Measurements from ENCODE around the gene MTHFSD. TPM values are rescaled to one million over a fixed set of nuclear protein-coding genes. Genes with fewer than 3 reads are reported as not detected.

MTHFSD gene
- total RNA-seq, 1 experiment from 2014 or later: 4.7 TPM

DNA sequence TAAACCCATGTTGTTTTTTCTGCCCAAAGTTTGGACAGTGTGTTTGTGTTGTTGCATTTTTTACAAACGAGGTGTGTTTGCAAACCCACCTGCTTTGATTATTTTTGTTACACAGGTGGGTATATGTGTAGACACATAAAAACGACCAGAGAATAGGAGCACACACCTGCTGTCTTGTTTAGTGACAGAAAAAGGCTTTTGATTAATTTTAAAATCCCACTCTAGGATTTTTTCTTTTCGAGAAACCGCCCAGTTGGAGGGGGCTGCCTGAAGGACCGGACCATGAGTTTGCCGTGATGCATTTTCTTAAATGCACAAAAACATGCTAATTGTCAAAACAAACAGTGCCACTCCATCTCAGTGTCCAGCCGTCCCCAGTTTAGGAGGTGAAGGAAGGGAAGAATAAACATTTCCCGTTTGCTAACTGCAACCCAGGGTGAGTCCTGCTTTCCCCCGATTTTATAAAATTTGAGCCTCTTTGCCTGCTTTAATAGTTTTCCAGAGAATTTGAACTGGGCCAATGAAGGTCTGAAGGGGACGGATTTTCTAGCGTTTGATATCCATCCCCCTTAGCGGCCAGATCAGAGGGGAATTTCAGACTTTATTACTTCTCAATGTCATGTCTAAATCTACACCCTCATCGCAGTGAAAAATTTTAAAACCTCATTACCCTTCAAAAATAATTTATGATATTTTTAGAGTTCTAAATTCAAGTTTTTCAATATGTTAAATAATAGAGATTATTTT is 14.8 kb upstream of the MTHFSD start:
- Histone ChIP-seq H2AK5ac (ENCODE audit: insufficient read length, low read length) (no peak overlapping the region), H3K9me3 (ENCODE audit: control insufficient read depth, low read depth, low read length) (no peaks in the 10 kb centered on the region), H3K23me2 (ENCODE audit: insufficient read length, low read depth, low read length, poor library complexity, severe bottlenecking) (peaks cover 9% of the 10 kb centered on the region), H3T11ph (ENCODE audit: low read length) (no peak overlapping the region), H3K18ac (ENCODE audit: insufficient read length, low read depth, low read length) (no peak overlapping the region), H3K4me2 (ENCODE audit: insufficient read depth, insufficient read length, low read length) (no peak overlapping the region), H4K5ac (ENCODE audit: insufficient read length, low read depth, low read length) (no peak overlapping the region), H3K79me2 (ENCODE audit: insufficient read depth, low read length) (no peaks in the 10 kb centered on the region), H3K14ac (ENCODE audit: insufficient read depth, low read length) (no peak overlapping the region), H2BK12ac (ENCODE audit: insufficient read length, low read depth, low read length) (no peak overlapping the region), H4K91ac (ENCODE audit: insufficient read length, low read depth, low read length) (no peak overlapping the region), H3K27me3 (ENCODE audit: insufficient read depth, low read length) (peaks cover 89% of the 10 kb centered on the region), H2BK20ac (ENCODE audit: low read depth, low read length, poor library complexity, severe bottlenecking) (no peak overlapping the region), H3K9ac (ENCODE audit: extremely low read depth, insufficient read length, low read length) (no peak overlapping the region), H3K79me1 (ENCODE audit: insufficient read depth, low read depth, low read length, poor library complexity, severe bottlenecking) (no peaks in the 10 kb centered on the region), H2BK120ac (ENCODE audit: low read depth, low read length, poor library complexity, severe bottlenecking) (no peak overlapping the region), H2BK5ac (ENCODE audit: insufficient read length, low read length) (no peak overlapping the region), H2AFZ (ENCODE audit: low read length) (no peak overlapping the region), H3K23ac (ENCODE audit: insufficient read length, low read depth, low read length) (no peak overlapping the region), H3K27ac (ENCODE audit: insufficient read length, low read depth, low read length) (no peak overlapping the region), H3K4me1 (ENCODE audit: insufficient read depth, low read length) (peaks cover 11% of the 10 kb centered on the region; the same call in 1 of the 2 replicates), H4K8ac (replicated peaks; ENCODE audit: insufficient read length, low read depth, low read length) (no peak overlapping the region), H4K20me1 (ENCODE audit: control insufficient read depth, insufficient read depth, insufficient read length) (no peaks in the 10 kb centered on the region), H3K56ac (ENCODE audit: insufficient read length, low read depth, low read length) (no peak overlapping the region), H3K4ac (ENCODE audit: low read depth, low read length) (no peak overlapping the region), H2BK15ac (ENCODE audit: low read depth, low read length) (no peak overlapping the region)
- Mint-ChIP-seq H3K27me3 (ENCODE audit: low read depth) (peaks cover 93% of the 10 kb centered on the region), H3K4me1 (peaks cover 31 to 39% of the 10 kb centered on the region in 2 experiments), H3K4me3 (no peak overlapping the region), H3K9me3 (peaks cover 2 to 3% of the 10 kb centered on the region in 2 experiments; a peak in 3 of 5 replicates), H3K27ac (no peak overlapping the region), H3K36me3 (ENCODE audit: insufficient read depth in 1 of 3, low read depth in 3 of 3) (no peaks in the 10 kb centered on the region; a peak in 2 of 7 replicates)
- TF ChIP-seq, protein P1, sequence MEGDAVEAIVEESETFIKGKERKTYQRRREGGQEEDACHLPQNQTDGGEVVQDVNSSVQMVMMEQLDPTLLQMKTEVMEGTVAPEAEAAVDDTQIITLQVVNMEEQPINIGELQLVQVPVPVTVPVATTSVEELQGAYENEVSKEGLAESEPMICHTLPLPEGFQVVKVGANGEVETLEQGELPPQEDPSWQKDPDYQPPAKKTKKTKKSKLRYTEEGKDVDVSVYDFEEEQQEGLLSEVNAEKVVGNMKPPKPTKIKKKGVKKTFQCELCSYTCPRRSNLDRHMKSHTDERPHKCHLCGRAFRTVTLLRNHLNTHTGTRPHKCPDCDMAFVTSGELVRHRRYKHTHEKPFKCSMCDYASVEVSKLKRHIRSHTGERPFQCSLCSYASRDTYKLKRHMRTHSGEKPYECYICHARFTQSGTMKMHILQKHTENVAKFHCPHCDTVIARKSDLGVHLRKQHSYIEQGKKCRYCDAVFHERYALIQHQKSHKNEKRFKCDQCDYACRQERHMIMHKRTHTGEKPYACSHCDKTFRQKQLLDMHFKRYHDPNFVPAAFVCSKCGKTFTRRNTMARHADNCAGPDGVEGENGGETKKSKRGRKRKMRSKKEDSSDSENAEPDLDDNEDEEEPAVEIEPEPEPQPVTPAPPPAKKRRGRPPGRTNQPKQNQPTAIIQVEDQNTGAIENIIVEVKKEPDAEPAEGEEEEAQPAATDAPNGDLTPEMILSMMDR (conservative IDR thresholded peaks at IDR 0.05): no peak
- WGBS (ENCODE audit: extremely low coverage, insufficient read length, low lambda C conversion rate): no CpG with 5 or more reads among the region's 13 CpGs
- DNase-seq: no peak
